Rectal smooth muscle tissue (tissue), 1 donor: ENCODE data around the gene PTPRG.

Experiments
- H3K27ac ChIP-seq: one replicate; pipeline ENCODE4 v1.7.0; 2013; ENCODE audit warnings: low read depth, low read length, inconsistent platforms
- H3K27me3 ChIP-seq: one replicate; pipeline ENCODE4 v1.7.0; 2013; ENCODE audit warnings: low read length; ENCODE audit not compliant: control insufficient read depth, insufficient read depth
- H3K36me3 ChIP-seq: one replicate; pipeline ENCODE4 v1.7.0; 2013; ENCODE audit warnings: low read length; ENCODE audit not compliant: control insufficient read depth, insufficient read depth
- H3K4me1 ChIP-seq: one replicate; pipeline ENCODE4 v1.7.0; 2013; ENCODE audit warnings: low read length; ENCODE audit not compliant: control insufficient read depth, insufficient read depth
- H3K4me3 ChIP-seq: one replicate; pipeline ENCODE4 v1.7.0; 2013; ENCODE audit warnings: low read length
- H3K9ac ChIP-seq: one replicate; pipeline ENCODE4 v1.7.0; 2013; ENCODE audit warnings: low read length

Gene PTPRG

DNA sequence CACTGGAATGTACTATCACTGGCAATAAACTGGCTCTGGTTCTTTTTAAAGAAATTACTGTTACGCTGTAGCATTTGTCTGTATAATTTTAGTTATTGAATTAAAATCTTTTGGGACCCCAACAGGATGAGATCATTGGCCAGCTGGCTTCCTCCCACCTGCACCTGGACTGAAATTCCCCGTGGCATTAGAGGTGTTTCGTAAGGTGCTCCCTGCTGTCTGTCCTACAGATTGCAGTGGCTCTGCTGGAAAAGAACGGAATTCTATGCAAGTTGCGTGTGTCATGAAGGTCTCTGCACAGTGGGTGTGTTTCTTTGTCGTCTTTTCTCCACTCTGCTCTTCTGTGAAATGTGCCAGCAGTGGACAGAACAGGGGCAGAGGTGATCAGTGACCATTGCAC, 383.4 kb downstream of the PTPRG start:
- Histone ChIP-seq H3K9ac (no peak overlapping the region), H3K4me3 (no peak overlapping the region), H3K36me3 (no peaks in the 10 kb centered on the region), H3K27me3 (no peaks in the 10 kb centered on the region), H3K4me1 (peaks cover 14% of the 10 kb centered on the region), H3K27ac (no peak overlapping the region)

- Histone ChIP-seq H3K9ac (no peak overlapping the region), H3K4me3 (no peak overlapping the region), H3K27me3 (no peaks in the 10 kb centered on the region), H3K27ac (no peak overlapping the region), H3K4me1 (peaks cover 14% of the 10 kb centered on the region), H3K36me3 (no peaks in the 10 kb centered on the region)
Measured at GRCh38 chr3:61945657-61946056, 384.3 kb downstream of the PTPRG start.

GRCh38 chr3:61946570-61947324, 385.4 kb downstream of the PTPRG start:
- no peaks in the 10 kb centered on the region for H3K27me3 ChIP-seq
- no peak overlapping the region for H3K4me3 ChIP-seq
- H3K36me3 ChIP-seq = no peaks in the 10 kb centered on the region
- H3K27ac ChIP-seq = no peak overlapping the region
- peaks cover 14% of the 10 kb centered on the region for H3K4me1 ChIP-seq
- no peak overlapping the region for H3K9ac ChIP-seq

- Histone ChIP-seq H3K36me3 (no peaks in the 10 kb centered on the region), H3K27me3 (no peaks in the 10 kb centered on the region), H3K9ac (no peak overlapping the region), H3K4me1 (peaks cover 14% of the 10 kb centered on the region), H3K27ac (no peak overlapping the region), H3K4me3 (no peak overlapping the region)
Measured at GRCh38 chr3:61947456-61947855, 386.1 kb downstream of the PTPRG start.

GRCh38 chr3:61948699-61949305, 387.4 kb downstream of the PTPRG start:
- Histone ChIP-seq H3K36me3 (no peaks in the 10 kb centered on the region), H3K4me1 (peaks cover 14% of the 10 kb centered on the region), H3K9ac (no peak overlapping the region), H3K27ac (no peak overlapping the region), H3K4me3 (no peak overlapping the region), H3K27me3 (no peaks in the 10 kb centered on the region)

GRCh38 chr3:61954097-61954540, 392.7 kb downstream of the PTPRG start:
- no peak overlapping the region for H3K9ac ChIP-seq
- H3K4me1 ChIP-seq = peaks cover 2% of the 10 kb centered on the region
- no peak overlapping the region for H3K4me3 ChIP-seq
- no peaks in the 10 kb centered on the region for H3K36me3 ChIP-seq
- H3K27me3 ChIP-seq = no peaks in the 10 kb centered on the region
- no peak overlapping the region for H3K27ac ChIP-seq

- no peaks in the 10 kb centered on the region for H3K27me3 ChIP-seq
- H3K4me3 ChIP-seq = no peak overlapping the region
- no peaks in the 10 kb centered on the region for H3K36me3 ChIP-seq
- no peak overlapping the region for H3K27ac ChIP-seq
- H3K9ac ChIP-seq = no peak overlapping the region
- H3K4me1 ChIP-seq = no peaks in the 10 kb centered on the region
Measured at GRCh38 chr3:61955483-61955882, 394.1 kb downstream of the PTPRG start.

DNA sequence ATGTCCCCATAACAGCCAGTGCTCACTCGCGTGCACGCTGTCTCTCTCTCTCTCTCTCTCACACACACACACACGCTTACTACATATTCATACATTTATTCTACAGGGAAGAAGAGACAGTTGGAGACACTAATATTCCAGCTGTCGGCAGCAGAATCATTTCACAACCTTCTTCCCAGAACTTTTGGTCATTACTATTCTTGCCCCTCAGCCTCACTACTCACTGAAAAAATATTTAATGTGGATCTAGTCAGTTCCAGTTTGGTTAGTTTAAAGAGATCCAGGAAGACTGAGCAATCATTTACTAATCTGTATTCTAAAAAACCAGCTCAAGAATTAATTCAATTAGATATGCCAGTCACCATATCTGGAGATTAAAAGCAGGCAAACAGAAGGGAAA, 394.9 kb downstream of the PTPRG start:
- no peak overlapping the region for H3K9ac ChIP-seq
- H3K27me3 ChIP-seq = no peaks in the 10 kb centered on the region
- no peak overlapping the region for H3K27ac ChIP-seq
- H3K4me3 ChIP-seq = no peak overlapping the region
- no peaks in the 10 kb centered on the region for H3K36me3 ChIP-seq
- H3K4me1 ChIP-seq = no peaks in the 10 kb centered on the region

GRCh38 chr3:61957259-61957658, 395.9 kb downstream of the PTPRG start:
- Histone ChIP-seq H3K4me1 (no peaks in the 10 kb centered on the region), H3K36me3 (no peaks in the 10 kb centered on the region), H3K4me3 (no peak overlapping the region), H3K27ac (no peak overlapping the region), H3K9ac (no peak overlapping the region), H3K27me3 (no peaks in the 10 kb centered on the region)

- Histone ChIP-seq H3K27me3 (no peaks in the 10 kb centered on the region), H3K4me3 (no peak overlapping the region), H3K4me1 (no peaks in the 10 kb centered on the region), H3K9ac (no peak overlapping the region), H3K36me3 (no peaks in the 10 kb centered on the region), H3K27ac (no peak overlapping the region)
Measured at GRCh38 chr3:61960976-61961375, 399.6 kb downstream of the PTPRG start.

DNA sequence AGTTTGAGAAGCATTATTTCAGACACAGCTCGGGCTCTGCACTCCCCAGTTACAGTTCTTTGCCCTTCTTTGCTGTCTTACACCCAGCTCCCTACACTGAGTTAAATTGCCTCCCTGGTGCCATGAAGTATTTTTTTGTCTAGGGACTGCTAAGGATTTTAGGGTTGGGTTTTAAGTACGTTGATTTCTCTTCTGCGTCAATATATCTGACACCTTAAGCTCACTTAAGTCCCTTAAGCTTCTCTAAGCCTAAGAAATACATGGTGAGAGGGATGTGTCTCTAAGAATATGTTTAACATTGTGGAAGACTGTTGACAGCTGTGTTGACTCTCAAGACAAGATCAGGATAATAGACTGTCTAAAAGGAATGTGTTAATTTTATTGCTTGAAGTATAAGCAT, 400.5 kb downstream of the PTPRG start:
- H3K27me3 ChIP-seq = no peaks in the 10 kb centered on the region
- no peak overlapping the region for H3K4me3 ChIP-seq
- no peak overlapping the region for H3K27ac ChIP-seq
- H3K4me1 ChIP-seq = no peaks in the 10 kb centered on the region
- no peak overlapping the region for H3K9ac ChIP-seq
- no peaks in the 10 kb centered on the region for H3K36me3 ChIP-seq

- H3K4me1 ChIP-seq = no peaks in the 10 kb centered on the region
- no peaks in the 10 kb centered on the region for H3K36me3 ChIP-seq
- H3K27me3 ChIP-seq = no peaks in the 10 kb centered on the region
- H3K9ac ChIP-seq = no peak overlapping the region
- no peak overlapping the region for H3K4me3 ChIP-seq
- H3K27ac ChIP-seq = no peak overlapping the region
Measured at GRCh38 chr3:61964566-61964965, 403.2 kb downstream of the PTPRG start.

DNA sequence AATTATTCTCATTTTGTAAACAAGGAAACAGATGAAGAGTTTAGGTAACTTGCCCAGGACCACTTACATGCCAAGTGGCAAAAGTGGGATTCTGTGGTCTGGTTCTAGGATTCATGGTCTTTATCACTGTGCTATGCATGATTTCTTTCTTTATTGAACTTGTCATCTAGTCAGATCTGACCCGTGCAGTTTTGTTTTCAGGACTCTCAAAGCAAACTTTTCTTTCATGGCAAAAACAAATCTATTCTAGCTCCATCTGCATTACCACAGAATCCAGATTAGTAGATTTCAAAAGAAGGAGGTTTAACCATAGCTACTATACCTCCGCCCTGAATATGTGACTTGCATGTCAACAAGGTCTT, 404.4 kb downstream of the PTPRG start:
- no peak overlapping the region for H3K9ac ChIP-seq
- H3K4me1 ChIP-seq = no peaks in the 10 kb centered on the region
- H3K4me3 ChIP-seq = no peak overlapping the region
- H3K36me3 ChIP-seq = no peaks in the 10 kb centered on the region
- H3K27me3 ChIP-seq = no peaks in the 10 kb centered on the region
- H3K27ac ChIP-seq = no peak overlapping the region
